ENCODE measurements around the gene EFCAB6.

Gene EFCAB6

GRCh38 chr22:43743131-43743530, 69.0 kb downstream of the EFCAB6 start:
- H3K4me3 ChIP-seq (ENCODE audit: low read depth, low read length), result no peak overlapping the region
- peak; percentile 9 for TF ChIP-seq CTCF (IDR thresholded peaks at IDR 0.05; ENCODE audit: insufficient read depth, low read depth, low read length, missing control alignments)
- no peak for DNase-seq (ENCODE audit: low read depth)

GRCh38 chr22:43742154-43742950, 69.8 kb downstream of the EFCAB6 start:
- no peak overlapping the region for H3K4me3 ChIP-seq (ENCODE audit: low read depth, low read length)
- DNase-seq (ENCODE audit: low read depth), result no peak
- TF ChIP-seq CTCF (IDR thresholded peaks at IDR 0.05; ENCODE audit: insufficient read depth, low read depth, low read length, missing control alignments), result no peak

- TF ChIP-seq CTCF (IDR thresholded peaks at IDR 0.05; ENCODE audit: insufficient read depth, low read depth, low read length, missing control alignments), result no peak
- DNase-seq (ENCODE audit: low read depth), result no peak
Measured at GRCh38 chr22:43740587-43741270, 71.4 kb downstream of the EFCAB6 start.

GRCh38 chr22:43739851-43740379, 72.2 kb downstream of the EFCAB6 start:
- DNase-seq (ENCODE audit: low read depth), result no peak
- no peak overlapping the region for H3K4me3 ChIP-seq (ENCODE audit: low read depth, low read length)
- no peak for TF ChIP-seq CTCF (IDR thresholded peaks at IDR 0.05; ENCODE audit: insufficient read depth, low read depth, low read length, missing control alignments)

More at GRCh38 chr22:43740587-43741270, 71.4 kb downstream of the EFCAB6 start:
- no peak overlapping the region for H3K4me3 ChIP-seq (ENCODE audit: low read depth, low read length)

- H3K4me3 ChIP-seq (ENCODE audit: low read depth, low read length), result no peak overlapping the region
- DNase-seq (ENCODE audit: low read depth), result no peak
- TF ChIP-seq CTCF (IDR thresholded peaks at IDR 0.05; ENCODE audit: insufficient read depth, low read depth, low read length, missing control alignments), result no peak
Measured at GRCh38 chr22:43737150-43737828, 74.8 kb downstream of the EFCAB6 start.

GRCh38 chr22:43736651-43737050, 75.5 kb downstream of the EFCAB6 start:
- DNase-seq (ENCODE audit: low read depth), result no peak
- H3K4me3 ChIP-seq (ENCODE audit: low read depth, low read length), result no peak overlapping the region
- no peak for TF ChIP-seq CTCF (IDR thresholded peaks at IDR 0.05; ENCODE audit: insufficient read depth, low read depth, low read length, missing control alignments)
